Smooth muscle cell (in vitro differentiated cells): Measurements from ENCODE around the gene VPS13D. TPM values are rescaled to one million over a fixed set of nuclear protein-coding genes. Genes with fewer than 3 reads are reported as not detected.

Experiments
- DNase-seq: peaks from one replicate; lab custom pipeline; 2025; ENCODE audit not compliant: unreplicated experiment; lab: John Stamatoyannopoulos, UW
- H2AFZ ChIP-seq: fragments of 200-600 bp; sonication (generic); 2 replicates; pipeline ENCODE4 v1.6.0; 2016; ENCODE audit warnings: antibody characterized with exemption, low read depth, mild to moderate bottlenecking
- H3F3A ChIP-seq: fragments of 200-600 bp; sonication (generic); 2 replicates; pipeline ENCODE4 v1.6.0; 2017; ENCODE audit warnings: antibody characterized with exemption, low read depth
- H3K27ac ChIP-seq: fragments of 200-600 bp; sonication (generic); 2 replicates; pipeline ENCODE4 v1.5.1; 2016; ENCODE audit warnings: low read depth, mild to moderate bottlenecking
- H3K27me3 ChIP-seq: fragments of 200-600 bp; sonication (generic); 2 replicates; pipeline ENCODE4 v1.6.1; 2016; ENCODE audit warnings: low read depth, mild to moderate bottlenecking
- H3K36me3 ChIP-seq: fragments of 200-600 bp; sonication (generic); 2 replicates; pipeline ENCODE4 v1.5.1; 2016; ENCODE audit warnings: low read depth
- H3K4me1 ChIP-seq: fragments of 200-600 bp; sonication (generic); 2 replicates; pipeline ENCODE4 v1.5.1; 2016; ENCODE audit warnings: low read depth
- H3K4me2 ChIP-seq: fragments of 200-600 bp; sonication (generic); 2 replicates; pipeline ENCODE4 v1.6.0; 2016; ENCODE audit warnings: mild to moderate bottlenecking
- H3K4me3 ChIP-seq: fragments of 200-600 bp; sonication (generic); 2 replicates; pipeline ENCODE4 v1.5.1; 2016; ENCODE audit warnings: mild to moderate bottlenecking
- H3K79me2 ChIP-seq: fragments of 200-600 bp; sonication (generic); 2 replicates; pipeline ENCODE4 v1.6.0; 2016; ENCODE audit warnings: low read depth, mild to moderate bottlenecking
- H3K9ac ChIP-seq: fragments of 200-600 bp; sonication (generic); 2 replicates; pipeline ENCODE4 v1.6.0; 2016; ENCODE audit warnings: low read depth
- H3K9me3 ChIP-seq: fragments of 200-600 bp; sonication (generic); replicated peaks from 2 replicates; pipeline ENCODE4 v1.5.1; 2016; ENCODE audit warnings: low read depth
- H4K20me1 ChIP-seq: fragments of 200-600 bp; sonication (generic); 2 replicates; pipeline ENCODE4 v1.6.0; 2016; ENCODE audit warnings: low read depth
- CTCF ChIP-seq: fragments of 200-600 bp; sonication (generic); IDR thresholded peaks from 2 replicates; pipeline ENCODE4 v1.5.1; 2017; ENCODE audit warnings: borderline replicate concordance, mild to moderate bottlenecking, antibody characterized with exemption; ENCODE audit not compliant: insufficient read depth, poor library complexity, severe bottlenecking
- WGBS: methylation state at CpG from one replicate; pipeline ENCODE4 v1.1.7; 2016; ENCODE audit warnings: low lambda C conversion rate; 5-methylcytosine and 5-hydroxymethylcytosine counted together
- polyA plus RNA-seq: library from polyadenylated mRNA; unstranded; fragments of >200 nt; fragmentation: Nextera tagmentation; extraction: Ambion mirVana; gene quantifications from 2 replicates; pipeline ENCODE4 v1.2.1, GENCODE V29; 2016
- total RNA-seq: library from RNA; depleted of rRNA; stranded (reverse); fragments of >200 nt; gene quantifications from 2 replicates; pipeline ENCODE4 v1.2.3, GENCODE V29; 2014

The VPS13D gene
- total and polyA plus RNA-seq, 2 experiments from 2014 or later, result 3.5 to 20.0 TPM

DNA sequence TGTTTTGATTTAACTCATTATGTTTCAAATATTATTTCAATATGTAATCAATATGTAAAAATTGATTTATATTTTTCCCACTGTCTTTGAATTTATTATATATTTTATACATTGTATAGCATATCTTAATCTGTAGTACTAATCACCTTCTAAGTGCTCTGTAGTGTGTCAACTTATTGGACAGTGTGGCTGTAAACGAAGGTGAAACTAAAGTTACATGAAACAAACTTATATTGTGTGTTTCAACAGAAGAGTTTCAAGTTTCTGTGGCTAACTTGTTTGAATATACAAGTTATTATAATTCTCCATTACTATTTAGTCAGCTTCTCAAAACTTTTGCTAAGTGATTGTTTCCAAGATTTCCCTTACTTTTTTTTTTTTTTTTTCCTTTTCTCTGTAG lies 212.4 kb downstream of the VPS13D start:
- H3K4me3 ChIP-seq, result no peak overlapping the region
- no peaks in the 10 kb centered on the region for H3K27me3 ChIP-seq
- no peaks in the 10 kb centered on the region for H3K36me3 ChIP-seq
- H3K27ac ChIP-seq, result no peak overlapping the region
- no peaks in the 10 kb centered on the region for H3K79me2 ChIP-seq
- WGBS, result 97% methylated on average over 1 of the region's 1 CpG
- H3F3A ChIP-seq, result no peaks in the 10 kb centered on the region
- no peaks in the 10 kb centered on the region for H4K20me1 ChIP-seq
- H3K9ac ChIP-seq, result no peak overlapping the region
- no peaks in the 10 kb centered on the region for H3K4me1 ChIP-seq
- no peak for TF ChIP-seq CTCF
- H3K4me2 ChIP-seq, result no peak overlapping the region
- no peak for DNase-seq
- no peaks in the 10 kb centered on the region for H3K9me3 ChIP-seq
- H2AFZ ChIP-seq, result no peak overlapping the region

DNA sequence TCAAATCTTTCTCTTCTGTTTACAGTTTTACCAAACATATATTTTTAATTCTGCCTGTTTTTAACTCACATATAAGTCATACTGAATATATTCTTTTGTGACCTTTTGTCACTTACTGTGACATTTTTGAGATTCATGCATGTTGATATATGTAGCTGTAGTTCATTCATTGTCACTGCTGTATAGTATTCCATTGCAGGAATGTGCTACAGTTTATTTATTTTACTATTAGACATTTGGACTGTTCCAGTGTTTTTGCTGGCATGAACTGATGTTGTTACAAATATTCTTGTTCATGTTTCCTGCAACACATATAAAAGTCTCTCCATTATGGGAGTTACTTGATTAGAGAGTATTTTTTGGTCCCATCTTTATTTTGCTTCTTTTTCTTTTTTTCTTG lies 213.3 kb downstream of the VPS13D start:
- H3K27me3 ChIP-seq, result no peaks in the 10 kb centered on the region
- H4K20me1 ChIP-seq, result no peaks in the 10 kb centered on the region
- no peak overlapping the region for H3K9ac ChIP-seq
- no peak for TF ChIP-seq CTCF
- H3K27ac ChIP-seq, result no peak overlapping the region
- no peaks in the 10 kb centered on the region for H3K9me3 ChIP-seq
- DNase-seq, result no peak
- no peaks in the 10 kb centered on the region for H3K79me2 ChIP-seq
- H3K36me3 ChIP-seq, result no peaks in the 10 kb centered on the region
- no peak overlapping the region for H3K4me3 ChIP-seq
- H3K4me1 ChIP-seq, result no peaks in the 10 kb centered on the region
- no peak overlapping the region for H3K4me2 ChIP-seq
- H2AFZ ChIP-seq, result no peak overlapping the region
- no peaks in the 10 kb centered on the region for H3F3A ChIP-seq

DNA sequence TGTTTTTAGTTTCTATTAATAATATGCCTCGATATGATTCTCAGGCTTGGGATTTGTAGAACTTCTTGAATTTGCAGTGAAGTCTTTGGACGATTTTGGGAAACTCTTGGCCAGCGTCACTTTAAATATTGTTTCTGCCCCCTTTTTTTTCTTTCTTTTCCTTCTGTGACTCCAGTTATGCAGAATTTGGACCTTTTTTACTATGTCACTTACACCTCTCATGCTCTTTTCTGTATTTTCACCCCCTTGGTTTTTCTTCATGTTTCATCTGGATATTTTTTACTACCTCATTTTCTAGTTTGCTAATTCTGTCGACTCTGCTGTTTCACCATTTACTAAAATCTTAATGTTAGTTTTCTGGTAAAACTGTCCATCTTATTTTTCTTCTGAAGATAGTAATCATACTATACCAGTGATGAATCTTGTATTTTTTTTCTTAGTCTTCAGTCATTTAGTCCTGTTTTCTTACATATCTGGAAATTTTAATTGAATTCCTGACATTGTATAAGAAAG lies 214.6 kb downstream of the VPS13D start:
- Histone ChIP-seq H3K4me3 (no peak overlapping the region), H3F3A (no peaks in the 10 kb centered on the region), H3K4me2 (no peak overlapping the region), H3K27ac (no peak overlapping the region), H4K20me1 (peaks cover 5% of the 10 kb centered on the region), H3K36me3 (no peaks in the 10 kb centered on the region), H3K79me2 (no peaks in the 10 kb centered on the region), H3K27me3 (no peaks in the 10 kb centered on the region), H3K9ac (no peak overlapping the region), H2AFZ (no peak overlapping the region), H3K4me1 (no peaks in the 10 kb centered on the region), H3K9me3 (no peaks in the 10 kb centered on the region)
- no peak for TF ChIP-seq CTCF
- 96% methylated on average over 4 of the region's 4 CpGs for WGBS
- DNase-seq, result no peak

DNA sequence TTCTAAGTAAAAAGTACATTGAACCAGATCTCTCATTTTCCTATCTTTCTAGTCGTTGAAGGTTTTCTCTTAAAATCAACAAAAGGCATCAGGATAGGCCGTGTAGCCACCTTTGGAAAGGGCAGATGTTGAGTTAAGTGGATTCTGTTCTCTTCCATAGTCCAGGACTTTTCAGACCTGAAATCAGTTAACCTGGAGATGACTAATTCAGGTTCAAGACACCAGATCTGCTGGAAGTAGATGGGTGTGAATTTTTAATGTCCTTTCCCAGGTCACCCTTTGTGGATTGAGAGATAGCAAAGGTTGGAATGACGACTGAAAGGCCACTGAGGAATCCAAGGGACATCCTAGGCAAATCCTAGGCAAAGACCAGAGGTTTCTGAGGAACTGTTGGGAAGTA lies 215.4 kb downstream of the VPS13D start:
- Histone ChIP-seq H3K27ac (no peak overlapping the region), H3K4me2 (no peak overlapping the region), H3K4me1 (no peaks in the 10 kb centered on the region), H3K27me3 (no peaks in the 10 kb centered on the region), H3K9me3 (no peaks in the 10 kb centered on the region), H3K79me2 (no peaks in the 10 kb centered on the region), H3K4me3 (no peak overlapping the region), H3F3A (no peaks in the 10 kb centered on the region), H3K9ac (no peak overlapping the region), H3K36me3 (no peaks in the 10 kb centered on the region), H2AFZ (no peak overlapping the region), H4K20me1 (peaks cover 5% of the 10 kb centered on the region)
- no peak for DNase-seq
- WGBS, result 94% methylated on average over 3 of the region's 3 CpGs
- no peak for TF ChIP-seq CTCF
